GM12872 (cell line): ENCODE results near the gene CAPZA1.

Experiments used
- TF ChIP-seq, protein P1 (sequence below): IDR thresholded peaks from 3 replicates; pipeline ENCODE4 v1.5.1; 2011; ENCODE audit warnings: low read depth, mild to moderate bottlenecking, low read length, moderate library complexity; ENCODE audit not compliant: insufficient read depth

The CAPZA1 gene

GRCh38 chr1:112674440-112674985 is 54.9 kb downstream of the CAPZA1 start, which contains the start of gene MOV10:
TSS of gene MOV10 (plus strand) at chr1:112674659. CDS start at chr1:112674913, 254 bp downstream.
- TF ChIP-seq, protein P1, sequence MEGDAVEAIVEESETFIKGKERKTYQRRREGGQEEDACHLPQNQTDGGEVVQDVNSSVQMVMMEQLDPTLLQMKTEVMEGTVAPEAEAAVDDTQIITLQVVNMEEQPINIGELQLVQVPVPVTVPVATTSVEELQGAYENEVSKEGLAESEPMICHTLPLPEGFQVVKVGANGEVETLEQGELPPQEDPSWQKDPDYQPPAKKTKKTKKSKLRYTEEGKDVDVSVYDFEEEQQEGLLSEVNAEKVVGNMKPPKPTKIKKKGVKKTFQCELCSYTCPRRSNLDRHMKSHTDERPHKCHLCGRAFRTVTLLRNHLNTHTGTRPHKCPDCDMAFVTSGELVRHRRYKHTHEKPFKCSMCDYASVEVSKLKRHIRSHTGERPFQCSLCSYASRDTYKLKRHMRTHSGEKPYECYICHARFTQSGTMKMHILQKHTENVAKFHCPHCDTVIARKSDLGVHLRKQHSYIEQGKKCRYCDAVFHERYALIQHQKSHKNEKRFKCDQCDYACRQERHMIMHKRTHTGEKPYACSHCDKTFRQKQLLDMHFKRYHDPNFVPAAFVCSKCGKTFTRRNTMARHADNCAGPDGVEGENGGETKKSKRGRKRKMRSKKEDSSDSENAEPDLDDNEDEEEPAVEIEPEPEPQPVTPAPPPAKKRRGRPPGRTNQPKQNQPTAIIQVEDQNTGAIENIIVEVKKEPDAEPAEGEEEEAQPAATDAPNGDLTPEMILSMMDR, result no peak

DNA sequence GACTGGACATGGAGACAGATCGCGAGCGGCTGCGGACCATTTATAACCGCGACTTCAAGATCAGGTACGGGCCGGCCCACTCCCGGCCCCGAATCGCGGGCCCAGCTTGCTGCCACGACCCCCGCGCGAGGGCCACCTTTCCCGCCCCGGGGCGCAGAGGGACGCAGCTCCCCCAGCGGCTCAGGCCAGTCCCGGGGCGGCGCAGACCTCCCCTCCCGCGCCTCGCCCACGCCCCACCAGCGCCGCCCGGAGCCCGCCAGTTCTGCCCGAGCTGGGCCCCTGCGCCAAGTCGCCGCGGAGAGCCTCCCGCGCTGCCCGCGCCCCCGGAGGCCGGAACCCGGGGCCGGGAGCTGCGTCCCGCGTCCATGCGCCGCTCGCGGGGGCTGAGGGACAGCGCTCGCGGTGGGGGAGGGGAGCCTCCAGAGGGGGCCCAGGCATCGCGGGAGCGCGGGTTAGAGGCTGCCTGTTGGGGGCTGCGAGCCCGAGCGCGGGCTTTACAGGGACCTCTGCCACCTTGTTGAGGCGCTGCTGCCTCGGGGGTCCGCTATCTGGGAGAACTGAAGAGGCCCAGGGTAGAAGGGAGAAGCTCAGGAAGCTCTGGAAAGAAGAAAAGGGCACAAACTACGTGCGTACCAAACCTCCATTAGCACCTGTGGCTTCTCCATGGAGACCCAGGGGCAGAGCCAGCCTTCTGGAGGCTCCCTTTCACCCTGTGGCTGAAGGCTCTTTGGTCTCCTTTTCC is 55.5 kb downstream of the CAPZA1 start:
- TF ChIP-seq, protein P1, result no peak; the same call in 2 of the 3 replicates

GRCh38 chr1:112675728-112676381 is 56.2 kb downstream of the CAPZA1 start:
- TF ChIP-seq, protein P1, result no peak

DNA sequence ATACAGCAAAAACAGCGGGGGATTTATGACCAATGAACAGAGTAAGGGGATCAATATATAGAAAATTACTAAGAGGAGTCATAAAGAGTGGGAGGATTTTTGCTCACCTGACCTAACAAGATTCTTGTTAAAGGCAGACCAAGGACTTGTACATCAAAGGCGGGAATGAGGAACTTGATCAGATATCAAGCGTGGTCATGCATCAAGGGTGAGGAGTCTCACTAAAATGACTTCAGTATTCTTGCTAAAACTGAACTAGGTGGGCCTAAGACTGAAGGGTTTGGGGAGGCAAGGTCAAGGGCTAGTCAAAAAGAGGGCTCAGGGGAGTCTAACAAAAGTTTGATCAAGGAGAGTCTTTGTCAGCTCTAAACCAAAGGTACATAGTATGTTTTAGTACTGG is 56.9 kb downstream of the CAPZA1 start:
- TF ChIP-seq, protein P1, result no peak

DNA sequence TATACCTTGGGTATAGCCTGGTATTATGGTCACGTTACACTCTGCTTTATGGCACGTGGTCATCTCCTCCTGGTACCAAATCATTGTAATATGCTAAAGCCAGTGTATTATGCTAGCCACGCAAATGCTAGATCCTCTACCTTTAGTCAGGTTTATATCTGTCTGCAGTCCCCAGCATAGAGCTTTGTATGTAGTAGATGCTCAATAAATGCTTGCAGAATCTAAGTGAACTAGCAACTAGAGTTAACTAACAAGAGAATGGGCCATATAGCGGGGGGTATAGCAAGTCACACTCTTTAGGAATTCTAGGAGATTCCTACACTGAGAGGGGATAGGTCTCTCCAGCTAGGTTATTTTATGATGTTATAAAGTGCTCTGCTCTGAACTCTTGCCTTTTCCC is 57.9 kb downstream of the CAPZA1 start:
- TF ChIP-seq, protein P1, result no peak

- TF ChIP-seq, protein P1, result no peak
Observed at GRCh38 chr1:112678605-112679004, 59.0 kb downstream of the CAPZA1 start.

GRCh38 chr1:112685913-112686312 is 66.3 kb downstream of the CAPZA1 start:
- TF ChIP-seq, protein P1, result no peak
